ENCODE data around the gene GAS1.

GRCh38 chr9:86953181-86953580 is 5.9 kb upstream of the GAS1 start:
- TF ChIP-seq REST (IDR thresholded peaks at IDR 0.05), result no peak
- TF ChIP-seq CTCF (IDR thresholded peaks at IDR 0.05; ENCODE audit: low read depth, low read length, missing input control), result no peak
- TF ChIP-seq RAD21 (IDR thresholded peaks at IDR 0.05), result no peak
- TF ChIP-seq MAX (IDR thresholded peaks at IDR 0.05), result no peak
- no peak for TF ChIP-seq EGR1 (IDR thresholded peaks at IDR 0.05; ENCODE audit: low read depth in 2 of 2)
- no peak for TF ChIP-seq FOXA1 (IDR thresholded peaks at IDR 0.05)
- TF ChIP-seq JUND (IDR thresholded peaks at IDR 0.05), result no peak
- TF ChIP-seq TAF1 (conservative IDR thresholded peaks at IDR 0.05), result no peak
- TF ChIP-seq YY1 (IDR thresholded peaks at IDR 0.05), result no peak
- TF ChIP-seq GABPA (IDR thresholded peaks at IDR 0.05 in 1 of 2, conservative IDR thresholded peaks at IDR 0.05 in 1 of 2), result no peak
- TF ChIP-seq RXRA (IDR thresholded peaks at IDR 0.05), result no peak
- no peak for TF ChIP-seq HNF4A (conservative IDR thresholded peaks at IDR 0.05)
- TF ChIP-seq HNF4G (IDR thresholded peaks at IDR 0.05), result no peak

All from liver (tissue), 3 donors.